ENCODE measurements around the gene TMEM97. TPM values are rescaled to one million over a fixed set of nuclear protein-coding genes. Genes with fewer than 3 reads are reported as not detected.

Gene TMEM97
- total RNA-seq, 1 donor from 2014 or later, result 8.7 TPM

GRCh38 chr17:28317099-28317965, 1.7 kb upstream of the TMEM97 start:
- DNase-seq (ENCODE audit: low read depth), result no peak

- no peak for DNase-seq (ENCODE audit: low read depth)
Observed at GRCh38 chr17:28317966-28318758, 838 bp upstream of the TMEM97 start.

DNA sequence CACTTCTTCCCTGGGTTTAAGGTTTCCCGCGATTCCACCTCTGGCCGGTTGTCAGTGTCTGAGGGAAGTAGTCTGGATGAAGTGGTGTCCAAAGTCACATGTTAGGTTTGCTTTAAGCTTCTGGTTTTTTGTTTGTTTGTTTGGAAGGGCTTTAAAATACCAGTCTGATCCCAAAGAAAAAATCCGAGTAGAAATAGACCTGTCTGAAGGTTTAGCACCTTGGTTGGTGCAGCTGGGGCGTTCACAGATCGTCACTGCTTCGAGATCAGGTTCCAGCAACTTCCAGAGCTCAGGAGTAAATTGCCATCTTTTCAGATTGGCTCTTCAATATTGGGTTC, 567 bp downstream of the TMEM97 start:
- DNase-seq (ENCODE audit: low read depth), result no peak

DNA sequence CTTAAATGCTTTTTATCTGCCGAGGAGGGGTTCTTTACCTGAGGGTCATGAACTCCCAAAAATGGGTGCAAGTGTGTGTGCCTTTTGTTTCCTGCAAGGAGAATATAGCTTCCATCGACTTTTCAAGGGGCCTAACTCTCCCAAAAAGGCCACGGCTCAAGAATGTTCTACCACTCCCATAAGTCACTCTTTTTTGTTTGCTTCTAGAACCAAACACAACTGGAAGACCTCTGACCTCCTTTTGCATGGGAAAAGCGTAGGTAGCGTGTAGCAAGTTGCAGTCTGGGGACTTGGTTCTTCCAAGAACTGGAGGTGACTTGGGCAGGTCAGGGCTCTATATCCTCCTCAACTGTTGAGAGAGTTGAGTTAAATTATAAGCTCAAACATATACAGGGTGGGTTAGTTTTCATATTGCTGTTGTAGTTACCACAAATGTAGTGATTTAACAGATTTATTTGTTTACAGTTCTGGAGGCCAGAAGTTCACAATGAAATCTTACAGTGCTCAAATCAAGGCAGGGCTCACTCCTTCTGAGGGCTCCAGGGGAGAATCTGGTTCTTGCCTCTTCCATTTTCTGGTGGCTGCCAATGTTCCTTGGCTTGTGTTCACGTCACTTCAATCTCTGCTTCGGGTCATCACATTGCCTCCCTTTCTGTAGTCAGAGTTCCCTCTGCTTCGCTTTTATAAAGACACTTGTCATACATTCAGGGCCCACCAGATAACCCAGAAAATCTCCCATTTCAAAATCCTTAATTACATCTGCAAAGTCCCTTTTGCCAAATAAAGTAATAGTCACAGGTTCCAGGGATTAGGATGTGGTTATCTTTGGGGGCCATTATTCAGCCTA, 1.4 kb downstream of the TMEM97 start:
- DNase-seq (ENCODE audit: low read depth), result peak; percentile 18

DNA sequence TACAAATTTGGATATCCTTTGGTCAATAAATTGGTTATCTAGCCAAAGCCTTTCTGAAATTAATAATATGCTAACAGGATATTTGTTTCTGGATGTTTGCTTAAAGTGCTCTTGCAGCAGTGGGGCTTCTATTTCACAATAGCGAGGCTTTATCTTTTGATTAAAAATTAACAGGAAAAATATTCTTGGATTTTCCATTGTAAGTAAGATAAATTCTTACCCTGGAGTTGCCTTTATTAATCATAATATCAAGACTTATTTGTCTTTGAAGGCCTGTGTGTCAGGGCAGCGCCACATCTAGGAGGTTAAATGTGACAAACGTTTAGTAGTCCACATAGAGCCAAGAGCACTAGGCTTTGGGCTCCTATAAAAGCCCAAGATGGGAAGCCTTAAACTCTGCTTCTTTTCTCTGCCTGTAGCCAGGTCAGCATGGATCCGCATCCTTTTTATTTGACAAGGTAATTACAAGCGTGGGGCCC, 5.3 kb downstream of the TMEM97 start:
- DNase-seq (ENCODE audit: low read depth), result no peak

DNA sequence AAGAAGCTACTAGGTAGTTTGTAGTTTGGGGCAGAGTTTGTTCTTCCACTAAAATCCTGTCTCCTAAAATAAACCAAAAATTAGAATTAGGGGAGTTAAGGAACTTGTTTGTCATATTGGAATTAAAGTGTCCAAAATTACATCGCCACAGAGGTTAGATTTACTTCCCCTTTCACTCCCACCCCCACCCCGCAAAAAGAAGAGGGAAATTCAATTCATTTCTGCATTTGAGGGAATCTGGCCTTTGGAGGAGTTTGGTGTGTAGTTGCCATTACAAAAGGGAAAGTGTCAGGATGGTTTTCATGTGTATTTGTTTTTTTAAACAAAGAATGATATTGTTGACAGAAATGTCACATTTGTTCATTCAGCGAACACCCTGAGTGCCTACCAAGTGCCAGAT, 5.8 kb downstream of the TMEM97 start:
- no peak for DNase-seq (ENCODE audit: low read depth)

GRCh38 chr17:28325211-28325610, 6.2 kb downstream of the TMEM97 start:
- DNase-seq (ENCODE audit: low read depth), result no peak

DNA sequence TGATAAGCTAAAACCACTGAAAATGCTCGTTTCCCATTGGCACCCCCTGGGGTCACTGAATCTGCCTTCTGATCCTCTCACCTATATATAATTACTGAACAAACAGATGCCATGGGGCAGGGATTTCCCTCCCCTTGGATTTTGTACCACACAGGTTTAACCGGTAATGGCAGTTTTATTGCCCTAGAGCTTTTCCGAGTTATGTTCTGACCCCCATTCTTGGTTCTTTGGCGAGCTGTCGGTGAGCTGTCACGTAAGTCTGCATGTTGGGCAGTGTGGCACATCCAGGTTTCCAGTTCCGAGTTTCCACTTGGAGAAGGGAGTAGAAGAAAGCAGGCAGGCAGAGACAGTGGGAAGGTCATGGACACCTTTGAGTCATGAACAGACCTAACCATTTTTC, 7.1 kb downstream of the TMEM97 start:
- DNase-seq (ENCODE audit: low read depth), result no peak

- DNase-seq (ENCODE audit: low read depth), result no peak
Observed at GRCh38 chr17:28327031-28327607, 8.1 kb downstream of the TMEM97 start.

DNA sequence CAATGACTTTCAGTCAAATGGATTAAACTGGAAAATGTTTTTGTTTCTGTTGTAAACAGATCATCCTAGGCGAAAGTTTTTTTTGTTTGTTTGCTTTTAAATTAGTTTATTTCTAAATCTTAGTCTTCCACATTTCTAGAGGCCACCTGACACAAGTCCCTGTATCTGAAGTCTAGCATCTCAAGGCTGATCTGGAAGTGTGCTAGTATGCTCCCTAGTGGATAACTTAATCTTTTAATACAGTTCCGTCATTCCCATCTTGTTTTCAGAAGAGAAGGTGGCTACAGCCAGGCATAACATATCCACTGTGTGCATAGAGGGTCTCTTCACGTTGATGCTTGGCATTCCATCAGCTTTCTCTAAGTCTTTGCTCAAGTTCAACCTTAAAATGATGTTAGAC, 8.7 kb downstream of the TMEM97 start:
- no peak for DNase-seq (ENCODE audit: low read depth)

GRCh38 chr17:28328325-28328724, 9.3 kb downstream of the TMEM97 start:
- DNase-seq (ENCODE audit: low read depth), result no peak

- no peak for DNase-seq (ENCODE audit: low read depth)
Observed at GRCh38 chr17:28330671-28331070, 11.7 kb downstream of the TMEM97 start.

GRCh38 chr17:28331891-28332420, 13.0 kb downstream of the TMEM97 start:
- no peak for DNase-seq (ENCODE audit: low read depth)

- no peak for DNase-seq (ENCODE audit: low read depth)
Observed at GRCh38 chr17:28333083-28333746, 14.2 kb downstream of the TMEM97 start.

- DNase-seq (ENCODE audit: low read depth), result no peak
Observed at GRCh38 chr17:28334171-28334570, 15.2 kb downstream of the TMEM97 start.

DNA sequence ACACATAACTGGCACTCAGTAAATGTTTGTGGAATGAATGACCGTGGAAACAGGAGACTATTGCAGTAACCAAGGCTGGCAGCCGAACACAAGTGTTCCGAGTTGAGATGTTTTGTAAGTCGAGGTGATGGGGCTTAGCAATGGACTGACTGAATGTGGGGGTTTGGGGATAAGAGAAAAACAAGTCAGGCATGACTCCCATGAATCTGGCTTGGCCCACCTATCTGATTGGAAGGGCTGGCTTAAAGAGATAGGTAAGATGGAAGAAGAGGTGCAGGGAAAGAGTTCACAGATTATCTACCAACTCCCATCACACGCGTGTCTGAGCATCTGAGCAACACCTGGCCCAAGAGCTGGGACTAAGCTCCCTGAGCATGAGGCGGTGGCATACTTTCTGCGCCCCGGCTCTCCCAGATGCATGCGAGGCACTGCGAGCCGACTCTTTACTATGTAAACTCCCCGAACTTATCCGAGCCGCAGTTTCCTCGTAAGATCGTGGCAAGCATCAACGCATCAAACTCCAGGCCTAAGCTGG, 15.7 kb downstream of the TMEM97 start:
- DNase-seq (ENCODE audit: low read depth), result no peak

DNA sequence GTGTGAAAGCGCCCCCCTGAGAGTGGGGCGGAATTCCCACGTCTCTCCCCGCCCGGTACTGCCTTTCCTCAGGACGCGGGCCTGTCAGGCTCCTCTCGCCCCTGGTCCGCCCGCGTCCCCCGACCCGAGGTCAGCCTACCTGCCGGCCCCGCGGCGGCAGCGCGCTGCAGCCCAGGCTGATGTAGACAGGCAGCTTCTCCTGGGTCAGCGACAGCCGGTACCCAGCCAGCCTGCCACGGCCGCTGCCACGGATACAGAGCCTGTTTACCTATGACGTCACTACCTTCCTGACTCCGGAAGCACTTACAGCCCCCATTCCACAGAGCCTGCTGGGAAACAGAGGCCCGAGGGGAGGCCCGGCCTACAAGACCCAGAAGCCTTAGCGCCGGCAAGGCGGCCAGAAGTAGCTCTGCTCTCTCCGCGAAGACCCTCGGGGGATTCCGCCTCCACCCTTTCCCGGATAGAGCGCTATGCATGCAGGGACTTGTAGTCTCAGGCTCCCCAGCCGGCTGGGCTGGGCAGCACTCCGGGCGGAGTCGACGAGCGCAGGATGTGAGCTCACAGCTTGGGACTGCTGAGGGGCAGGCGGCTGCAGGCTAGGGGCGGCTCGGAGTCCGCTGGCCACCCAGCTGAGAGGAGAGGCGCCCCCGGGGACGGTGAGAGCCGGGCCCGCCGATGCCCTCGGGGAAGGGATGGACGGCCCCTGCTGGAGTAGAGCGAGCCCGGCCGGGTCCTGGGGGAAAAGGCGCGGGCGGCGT, 16.4 kb downstream of the TMEM97 start, which contains the start of the genes IFT20 and TNFAIP1:
Gene IFT20 (minus strand): TSS at position 272 of the 758 bp plus-strand sequence. CDS start 3,487 bp downstream, outside the sequence.
Gene TNFAIP1 (plus strand): TSS at position 561 of the 758 bp plus-strand sequence. CDS start 3,761 bp downstream, outside the sequence.
- DNase-seq (ENCODE audit: low read depth), result peak; percentile 99

DNA sequence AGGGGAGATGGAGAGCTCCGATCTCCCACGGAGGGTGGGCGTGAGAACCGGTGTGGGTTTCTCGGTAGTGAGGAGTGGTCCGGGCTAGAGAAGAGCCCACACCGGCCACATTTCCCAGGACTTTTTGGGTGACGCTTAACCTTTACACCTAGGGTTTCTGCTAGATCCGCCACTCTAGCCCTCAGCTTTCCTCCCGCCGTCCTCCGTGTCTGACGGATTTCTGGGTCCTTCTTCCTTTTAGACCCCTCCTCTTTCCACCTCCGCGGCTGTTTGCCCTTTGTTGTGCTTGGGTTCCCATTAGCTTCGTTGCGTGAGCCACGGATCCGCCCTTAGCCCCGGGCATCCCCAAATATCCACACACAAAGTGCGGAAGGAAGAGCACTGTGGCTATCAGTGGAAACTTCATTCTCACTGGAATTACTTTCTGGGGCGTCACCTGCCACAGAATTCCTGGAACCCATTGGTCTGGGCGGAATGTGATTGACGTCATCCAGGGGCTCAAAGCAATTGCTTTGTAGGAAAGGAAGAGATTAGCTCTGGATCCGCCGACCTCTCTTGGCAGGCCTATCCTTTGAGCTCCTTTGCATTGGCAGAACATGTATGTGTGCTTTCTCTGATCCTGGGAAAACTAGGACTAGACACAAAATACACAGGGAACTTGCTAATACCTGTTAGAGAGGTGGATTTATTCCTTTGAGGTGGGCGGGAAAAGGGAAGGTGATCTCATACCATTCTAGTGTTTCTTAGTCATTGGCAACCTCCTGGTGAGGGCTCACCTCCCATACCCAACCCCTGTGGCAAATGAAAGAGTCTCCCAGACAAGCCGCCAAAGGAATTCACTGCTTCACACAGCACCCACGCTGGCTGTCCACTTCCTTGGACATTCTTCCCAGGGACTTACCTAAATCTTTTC, 17.2 kb downstream of the TMEM97 start:
- peak; percentile 89 for DNase-seq (ENCODE audit: low read depth)
